Smooth muscle cell of the pulmonary artery (primary cell): ENCODE results near the gene ADAT2. TPM values are rescaled to one million over a fixed set of nuclear protein-coding genes. Genes with fewer than 3 reads are reported as not detected.

Experiments
- total RNA-seq: library from RNA; depleted of rRNA; stranded (reverse); fragments of >200 nt; gene quantifications from 2 replicates; pipeline ENCODE4 v1.2.3, GENCODE V29; 2014

ADAT2 gene
- total RNA-seq, result 2.5 and 4.1 TPM in 2 replicates

GRCh38 chr6:143450453-143451371, at the start of gene ADAT2, which contains the start of gene PEX3:
TSS of gene ADAT2 (minus strand) at chr6:143450695. CDS start at chr6:143450658, 37 bp downstream.
TSS of gene PEX3 (plus strand) at chr6:143450805. CDS start at chr6:143451043, 238 bp downstream.

Other genes with a start within 250 kb of the ADAT2 start
- 22.4 and 23.2 TPM in 2 replicates for gene PEX3, start 110 bp upstream of the ADAT2 start, total RNA-seq
- 41.4 and 43.0 TPM in 2 replicates for gene FUCA2, start 61.0 kb upstream of the ADAT2 start, total RNA-seq
- 53.8 and 54.3 TPM in 2 replicates for gene PHACTR2, start 227.3 kb upstream of the ADAT2 start, total RNA-seq